GM18498 (cell line): ENCODE data around the gene NDUFAF2.
A peak's percentile ranks its signal among the peaks of the same experiment; 100 is the strongest.
"Not testable (repeated sequence)": the region's sequence is repeated elsewhere in the genome, so short reads cannot be mapped to it uniquely, and the experiment has no call there.

ENCODE experiments used
- ATAC-seq: cut with Tn5 transposase; IDR thresholded peaks from one replicate; pipeline ENCODE4 v1.9.1; 2021; ENCODE audit warnings: mild to moderate bottlenecking, moderate library complexity; ENCODE audit not compliant: unreplicated experiment

The NDUFAF2 gene

DNA sequence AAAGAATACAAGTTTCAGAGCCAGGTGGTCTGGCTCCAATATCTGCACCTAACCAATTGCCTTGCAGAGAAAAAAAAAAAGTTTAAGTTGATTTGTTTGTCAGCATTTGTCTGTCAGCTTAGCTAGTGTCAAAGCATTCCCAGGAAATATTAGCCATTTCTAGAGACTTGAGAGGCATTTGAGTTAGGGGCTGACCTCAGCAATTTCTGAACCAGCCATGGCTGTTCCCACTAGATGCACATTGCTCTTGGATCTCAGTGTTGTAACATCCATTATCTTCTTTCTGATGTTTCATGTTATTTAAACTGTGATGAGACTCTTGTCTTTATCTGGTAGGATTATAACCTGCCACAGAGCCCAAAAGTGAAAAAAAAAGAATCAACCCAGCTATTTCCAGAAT, 102.3 kb downstream of the NDUFAF2 start:
- no peak for ATAC-seq

DNA sequence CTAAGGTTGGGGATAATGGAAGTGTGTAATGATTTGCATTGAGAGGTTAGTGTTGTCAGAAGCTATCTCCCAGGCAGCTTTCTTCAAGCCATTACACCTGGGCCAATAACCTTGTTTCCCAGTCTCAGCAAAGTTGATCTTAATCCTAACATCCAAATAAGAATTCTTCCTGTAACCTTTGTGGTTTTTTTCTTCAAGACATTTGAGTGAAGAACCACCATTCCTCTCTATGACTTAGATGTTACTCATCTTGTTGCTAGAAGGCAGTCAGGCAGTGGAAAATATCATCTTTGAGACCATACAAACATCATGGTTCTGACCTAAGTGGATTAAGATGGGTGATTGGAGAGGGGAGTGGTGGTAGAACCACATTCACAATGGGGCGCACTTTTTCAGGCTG, 103.5 kb downstream of the NDUFAF2 start:
- ATAC-seq, result no peak

DNA sequence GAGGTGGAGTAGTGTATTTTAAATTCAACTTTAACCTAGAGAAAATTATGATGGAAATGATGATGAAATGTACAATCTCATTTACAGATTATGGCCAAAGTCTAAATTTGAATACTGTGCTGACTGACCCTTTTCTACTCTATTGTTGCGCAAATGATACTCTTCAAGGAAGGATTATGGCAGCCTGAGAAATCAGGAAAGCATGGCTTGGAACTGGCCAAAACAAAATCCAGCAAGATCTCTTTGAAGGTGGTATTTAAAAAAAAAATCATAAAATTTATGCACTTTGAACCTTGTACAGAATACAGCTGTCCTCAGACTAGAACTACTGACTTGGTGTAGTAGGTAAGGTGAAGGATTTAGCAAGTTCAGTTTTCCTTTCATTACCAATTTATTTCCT, 105.3 kb downstream of the NDUFAF2 start:
- ATAC-seq, result no peak

DNA sequence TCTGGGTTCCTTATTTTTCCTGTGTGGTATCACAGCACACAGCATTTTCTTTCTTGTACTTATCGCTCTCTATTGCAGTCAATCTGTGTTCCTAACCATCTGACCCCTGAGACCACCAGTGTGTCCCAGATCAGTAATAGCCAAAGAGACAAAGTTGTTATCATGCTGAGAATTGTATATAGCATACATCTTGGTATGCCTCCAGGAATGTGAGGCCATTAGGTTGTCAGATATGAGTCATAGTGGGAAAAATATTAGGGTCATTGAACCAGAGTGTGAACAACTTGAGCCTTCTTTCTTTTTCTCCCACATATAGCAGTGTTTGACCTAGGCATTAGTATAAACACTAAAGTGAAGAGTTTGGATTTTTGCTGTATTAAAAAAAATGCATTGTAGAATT, 106.3 kb downstream of the NDUFAF2 start:
- no peak for ATAC-seq

DNA sequence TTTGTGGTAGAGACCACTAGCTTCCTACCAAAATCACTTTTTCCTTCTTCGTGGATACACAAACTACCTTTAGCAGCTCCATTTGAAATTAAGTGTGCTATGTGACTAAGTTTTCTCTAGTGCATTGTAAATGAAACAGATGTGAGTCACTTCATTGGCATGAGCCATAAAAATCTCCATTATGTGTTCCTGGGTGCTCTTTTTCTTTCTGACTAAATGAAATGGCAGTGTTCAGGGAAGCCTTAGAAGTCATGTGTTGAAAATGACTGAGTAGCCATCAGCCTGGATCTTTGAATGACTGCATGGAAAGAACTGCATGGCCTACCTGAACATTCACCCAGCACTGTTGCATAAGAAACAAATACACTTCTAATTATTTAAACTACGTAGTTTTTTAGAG, 107.9 kb downstream of the NDUFAF2 start:
- no peak for ATAC-seq

DNA sequence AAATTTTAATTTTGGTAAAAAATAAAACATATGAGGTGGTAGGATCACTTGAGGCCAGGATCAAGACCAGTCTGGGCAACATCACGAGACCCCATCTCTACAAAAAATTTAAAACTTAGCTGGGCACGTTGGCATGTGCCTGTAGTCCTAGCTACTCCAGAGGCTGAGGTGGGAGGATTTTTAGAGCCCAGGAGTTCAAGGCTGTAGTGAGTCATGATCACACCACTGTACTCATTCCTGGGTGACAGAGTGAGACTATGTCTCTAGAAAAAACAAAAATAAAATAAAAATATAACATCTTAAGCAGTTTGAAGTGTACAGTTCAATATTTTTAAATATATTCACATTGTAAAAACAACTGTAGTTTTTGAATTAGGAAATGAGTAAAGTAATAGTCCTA, 108.9 kb downstream of the NDUFAF2 start:
- no peak for ATAC-seq

DNA sequence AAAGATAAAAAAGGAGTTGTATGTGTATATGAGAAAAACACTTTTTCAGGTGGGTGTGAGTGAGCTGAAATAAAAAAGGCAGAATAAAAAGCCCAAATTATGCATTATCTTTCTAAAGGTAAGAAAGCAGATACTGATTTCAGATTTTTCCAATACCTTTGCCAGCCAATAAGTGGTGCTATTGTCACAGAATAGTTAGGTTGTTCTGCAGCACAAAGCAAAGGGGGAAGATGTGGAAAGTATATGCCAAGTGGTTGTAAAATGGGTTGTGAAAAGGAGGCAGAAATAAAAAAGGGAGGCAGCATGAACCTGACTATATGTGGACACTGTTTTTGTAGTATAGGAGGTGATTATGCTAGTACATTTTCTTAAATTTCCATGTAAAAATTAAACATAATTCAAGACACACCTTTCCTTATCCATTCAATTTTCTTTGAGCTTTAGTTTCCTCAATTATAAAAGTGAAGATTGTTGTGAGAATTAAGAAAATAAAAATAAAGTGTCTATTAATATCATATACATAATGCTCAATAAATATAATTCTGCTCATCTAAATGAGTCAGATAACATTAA, 110.5 kb downstream of the NDUFAF2 start:
- peak; percentile 69 for ATAC-seq

DNA sequence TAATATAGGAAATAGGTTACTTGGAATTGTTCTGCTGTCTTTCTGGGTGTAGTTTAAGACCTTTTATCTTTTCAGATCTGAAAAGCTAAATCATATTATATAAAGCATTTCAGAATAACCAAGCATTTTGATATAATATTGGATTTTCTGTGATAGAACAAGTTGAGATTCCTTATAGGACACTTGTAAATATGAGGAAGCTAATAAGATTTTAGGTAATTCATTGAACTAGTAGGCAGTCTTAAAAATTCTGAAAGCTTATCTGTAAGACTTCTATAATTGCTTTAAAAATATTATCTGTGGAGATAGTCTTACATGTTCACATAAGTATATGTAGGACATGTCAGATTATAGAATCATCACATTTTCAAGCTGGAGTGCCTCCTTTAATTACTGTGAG, 114.5 kb downstream of the NDUFAF2 start:
- ATAC-seq, result no peak

DNA sequence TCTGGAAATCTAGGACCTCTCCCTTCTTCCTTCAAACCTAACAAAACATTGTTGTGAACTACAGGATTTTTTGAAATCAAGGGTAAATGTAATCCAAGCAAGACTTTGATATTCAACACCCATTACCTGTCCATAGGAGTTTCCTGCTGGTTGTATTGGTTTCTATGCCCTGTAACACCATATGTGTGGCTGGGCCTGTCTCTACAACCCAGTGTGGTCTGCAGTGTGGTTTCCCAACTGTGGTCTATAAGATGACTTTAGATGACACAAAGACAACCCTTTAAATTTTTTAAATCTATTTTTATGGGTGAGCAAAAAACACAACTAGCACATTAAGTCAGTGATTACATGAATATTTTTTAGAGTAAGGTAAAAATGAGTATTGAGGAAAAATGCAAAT, 124.1 kb downstream of the NDUFAF2 start:
- ATAC-seq, result no peak

DNA sequence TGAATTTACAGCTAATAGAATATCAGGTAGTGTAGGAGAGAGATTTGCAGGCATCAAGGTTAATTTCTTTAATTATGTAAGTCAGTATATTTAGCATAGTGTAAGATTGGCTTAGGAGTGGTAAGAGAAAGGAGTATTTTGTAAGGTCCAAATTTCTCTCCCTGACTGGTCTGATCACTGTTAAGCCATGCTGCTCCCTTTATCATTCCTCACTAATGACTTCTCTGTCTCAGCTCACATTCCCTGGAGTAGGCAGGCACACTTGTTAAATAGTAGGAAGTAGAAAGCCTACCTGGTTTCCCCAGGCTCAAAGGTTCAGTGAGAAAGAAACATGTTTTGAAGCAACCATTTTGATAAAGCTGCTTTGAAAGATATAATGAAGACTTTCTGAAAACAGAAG, 126.5 kb downstream of the NDUFAF2 start:
- ATAC-seq, result no peak

DNA sequence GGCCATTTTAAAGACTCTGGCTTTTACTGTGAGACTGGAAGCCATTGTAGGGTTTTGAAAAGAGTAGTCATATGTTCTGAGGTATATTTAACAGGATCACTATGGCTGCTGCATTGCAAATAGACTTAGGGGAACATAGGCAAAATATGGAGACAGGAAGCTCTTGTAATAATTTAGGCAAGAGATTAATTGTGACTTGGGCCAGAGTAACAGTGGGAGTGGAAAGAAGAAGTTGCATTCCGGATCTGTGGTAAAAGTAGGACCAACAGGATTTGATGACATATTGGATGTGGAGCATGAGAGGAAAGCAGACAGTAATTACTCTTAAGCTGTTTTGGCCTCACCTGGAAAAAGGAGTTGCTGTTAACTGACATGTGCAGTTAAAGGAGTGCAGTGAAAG, 131.6 kb downstream of the NDUFAF2 start:
- ATAC-seq, result no peak

DNA sequence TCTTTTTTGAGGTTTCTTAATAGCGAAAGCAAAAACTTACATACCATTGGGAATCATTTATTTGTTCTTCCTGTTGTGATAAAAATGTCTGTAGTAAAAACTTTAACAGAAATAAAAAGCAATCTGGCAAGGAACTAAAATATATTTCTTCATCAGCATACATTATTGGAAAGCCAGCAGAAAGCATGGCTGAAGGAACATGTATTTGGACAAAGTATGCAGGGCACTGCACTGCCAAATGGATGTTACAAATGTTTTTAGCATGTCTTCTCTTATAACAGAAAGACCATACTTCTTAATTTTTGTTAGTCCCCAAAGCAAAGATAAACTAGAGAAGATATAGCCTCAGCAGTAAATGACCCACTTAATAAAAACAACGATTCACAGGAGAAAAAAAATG, 136.7 kb downstream of the NDUFAF2 start:
- no peak for ATAC-seq

DNA sequence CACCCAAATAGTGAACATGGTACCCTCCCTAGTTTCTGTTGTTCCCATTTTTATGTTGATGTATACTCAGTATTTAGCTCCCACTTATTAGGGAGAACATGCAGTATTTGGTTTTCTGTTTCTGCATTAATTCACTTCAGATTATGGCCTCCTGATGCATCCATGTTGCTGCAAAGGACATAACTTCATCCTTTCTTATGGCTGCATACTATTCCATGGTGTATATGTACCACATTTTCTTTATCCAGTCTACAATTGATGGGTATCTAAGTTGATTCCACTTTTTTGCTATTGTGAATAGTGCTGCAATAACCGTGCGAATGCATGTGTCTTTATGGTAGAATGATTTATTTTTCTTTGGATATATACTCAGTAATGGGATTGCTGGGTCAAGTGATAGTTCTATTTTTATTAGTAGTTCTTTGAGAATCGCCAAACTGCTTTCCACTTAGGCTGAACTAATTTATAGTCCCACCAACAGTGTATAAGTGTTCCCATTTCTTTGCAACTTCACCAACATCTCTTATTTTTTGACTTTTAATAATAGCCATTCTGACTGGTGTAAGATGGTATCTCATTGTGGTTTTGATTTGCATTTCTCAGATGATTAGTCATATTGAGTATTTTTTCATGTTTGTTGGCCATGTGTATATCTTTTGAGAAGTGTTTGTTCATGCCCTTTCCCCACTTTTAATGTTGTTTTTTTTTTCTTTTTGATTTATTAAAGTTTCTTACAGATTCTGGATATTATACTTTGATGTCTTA, 137.7 kb downstream of the NDUFAF2 start:
- no peak for ATAC-seq

DNA sequence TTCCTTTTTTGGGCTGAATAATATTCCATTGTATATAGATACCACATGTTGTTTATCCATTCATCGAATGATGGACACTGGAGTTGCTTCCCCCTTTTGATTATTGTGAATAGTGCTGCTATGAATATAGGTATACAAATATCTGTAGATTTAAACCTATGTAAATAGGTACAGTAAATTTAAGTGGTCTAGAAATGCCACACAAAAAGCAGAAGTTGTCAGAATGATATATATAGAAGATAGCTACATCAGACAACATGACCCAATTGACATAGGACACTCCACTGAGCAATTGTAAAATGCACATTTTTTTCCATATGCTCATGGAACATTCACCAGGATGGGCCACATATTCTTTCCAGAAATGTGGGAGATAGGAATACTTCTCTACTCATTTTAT, 139.7 kb downstream of the NDUFAF2 start:
- ATAC-seq, result no peak

DNA sequence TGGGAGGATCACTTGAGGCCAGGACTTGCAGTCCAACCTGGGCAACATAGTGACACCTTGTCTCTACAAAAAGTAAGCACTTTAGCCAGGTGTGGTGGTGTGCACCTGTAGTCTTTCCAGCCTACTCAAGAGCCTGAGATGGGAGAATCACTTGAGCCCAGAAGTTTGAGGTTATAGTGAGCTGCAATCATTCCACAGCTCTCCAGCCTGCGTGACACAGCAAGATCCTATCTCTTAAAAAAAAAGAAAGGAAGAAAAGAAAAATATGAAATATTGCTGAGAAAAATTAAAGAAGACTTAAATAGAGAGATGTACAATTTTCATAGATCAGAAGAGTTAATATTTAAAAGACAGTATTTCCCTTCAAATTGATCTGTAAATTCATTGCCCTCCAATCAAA, 140.9 kb downstream of the NDUFAF2 start:
- no peak for ATAC-seq

DNA sequence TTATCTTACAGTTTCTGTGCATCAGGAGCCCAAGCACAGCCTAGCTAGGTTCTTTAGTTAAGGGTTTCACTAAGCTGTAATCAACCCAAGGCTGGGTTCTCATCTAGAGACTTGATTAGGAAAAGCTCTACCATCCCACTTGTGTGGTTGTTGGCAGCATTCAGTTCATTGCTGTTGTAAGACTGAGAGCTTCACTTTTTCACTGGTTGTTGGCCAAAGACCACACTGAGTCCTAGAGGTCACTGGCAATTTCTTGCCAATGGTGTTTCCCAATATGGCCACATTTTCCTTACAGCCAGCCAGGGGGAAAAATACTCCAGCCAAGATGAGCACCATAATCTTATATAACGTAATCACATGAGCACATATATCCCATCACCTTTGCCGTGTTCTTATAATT, 142.9 kb downstream of the NDUFAF2 start:
- ATAC-seq, result no peak

DNA sequence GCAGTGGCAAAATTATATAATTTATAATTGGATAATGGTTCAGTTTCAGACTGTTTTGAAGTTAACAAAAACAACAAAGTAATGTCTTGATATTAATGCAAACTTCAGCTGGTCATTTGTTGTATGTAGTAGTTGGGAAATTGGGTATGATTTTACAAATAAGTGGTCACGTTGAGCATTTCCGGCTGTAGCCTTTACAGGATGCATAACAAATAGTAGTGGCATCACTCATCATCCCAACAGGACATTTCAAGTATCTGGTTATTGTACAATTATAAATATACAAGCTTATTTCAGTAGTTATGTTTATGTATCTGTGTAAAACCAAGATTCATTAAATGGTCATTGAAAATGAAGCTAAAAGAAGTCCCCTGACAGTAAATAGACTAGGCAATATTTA, 144.3 kb downstream of the NDUFAF2 start:
- ATAC-seq, result no peak

DNA sequence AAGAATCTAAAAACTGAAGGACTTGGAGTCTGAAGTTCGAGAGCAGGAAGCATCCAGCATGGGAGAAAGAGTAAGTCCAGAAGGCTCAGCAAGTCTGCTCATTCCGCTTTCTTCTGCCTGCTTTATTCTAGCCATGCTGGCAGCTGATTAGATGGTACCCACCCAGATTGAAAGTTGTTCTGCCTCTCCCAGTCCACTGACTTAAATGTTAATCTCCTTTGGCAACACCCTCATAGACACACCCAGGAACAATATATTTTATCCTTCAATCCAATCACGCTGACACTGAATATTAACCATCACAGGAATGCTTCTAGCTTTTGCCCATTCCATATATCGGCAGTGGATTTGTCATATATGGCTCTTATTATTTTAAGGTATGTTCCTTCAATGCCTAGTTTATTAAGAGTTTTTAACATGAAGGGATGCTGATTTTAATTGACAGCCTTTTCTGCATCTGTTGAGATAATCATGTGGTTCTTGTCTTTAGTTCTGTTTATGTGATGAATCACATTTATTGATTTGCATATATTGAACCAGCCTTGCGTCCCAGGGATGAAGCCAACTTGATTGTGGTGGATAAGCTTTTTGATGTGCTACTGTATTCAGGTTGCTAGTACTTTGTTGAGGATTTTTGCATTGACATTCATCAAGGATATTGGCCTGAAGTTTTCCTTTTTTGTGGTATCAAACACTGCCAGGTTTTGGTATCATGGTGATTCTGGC, 148.2 kb downstream of the NDUFAF2 start:
- not testable (repeated sequence) for ATAC-seq

DNA sequence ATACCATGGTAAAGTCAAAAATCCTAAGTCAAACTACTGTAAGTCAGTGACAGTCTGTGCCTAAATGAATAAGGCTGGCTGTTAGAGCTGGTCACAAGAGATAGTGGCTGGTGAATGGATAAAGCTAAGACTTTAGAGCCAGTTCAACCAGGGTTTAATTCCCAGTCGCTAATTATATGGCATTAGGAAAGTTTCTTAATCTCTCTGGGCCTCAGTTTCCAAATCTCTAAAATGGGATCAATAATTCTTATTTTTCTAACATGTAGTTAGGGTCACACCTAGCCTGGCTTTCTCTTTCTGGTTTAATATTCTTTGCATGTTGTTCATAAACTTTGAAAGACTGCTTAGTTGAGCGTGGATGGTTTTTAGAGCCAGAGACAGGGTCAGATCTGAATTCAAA, 152.5 kb downstream of the NDUFAF2 start:
- no peak for ATAC-seq

DNA sequence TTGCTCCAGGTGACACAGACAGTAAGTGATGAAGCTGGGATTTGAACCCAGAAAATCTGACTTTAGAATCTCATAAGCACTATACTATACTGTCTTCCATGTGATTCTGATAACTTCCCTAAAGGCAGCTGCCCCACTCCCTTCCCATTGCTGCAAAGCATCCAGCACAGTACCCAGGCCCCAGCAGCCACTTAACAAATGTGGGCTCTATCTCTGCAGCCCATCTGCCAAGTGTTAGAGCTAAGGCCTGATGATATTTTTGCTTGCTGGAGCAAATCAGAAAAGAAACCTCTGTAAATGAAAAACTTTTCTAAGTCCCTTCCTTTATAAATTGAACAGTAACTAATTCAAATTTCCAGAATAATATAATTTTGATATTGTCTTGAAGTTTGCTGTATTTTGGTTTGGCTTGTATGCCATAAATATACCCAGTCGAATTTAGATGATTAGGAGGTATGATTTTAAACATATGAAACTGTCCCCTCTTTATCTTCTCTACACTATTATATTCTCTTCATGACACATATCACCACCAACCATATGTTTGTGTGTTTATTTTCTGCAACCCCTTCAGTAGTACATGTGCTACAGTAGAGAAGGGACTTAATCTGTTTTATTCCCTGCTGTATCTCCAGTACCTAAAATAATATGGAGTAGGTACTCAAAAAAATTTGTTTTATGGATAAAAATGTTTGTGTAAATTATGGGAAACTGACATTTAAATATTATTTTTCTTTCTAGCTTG, 153.4 kb downstream of the NDUFAF2 start:
- ATAC-seq, result no peak

DNA sequence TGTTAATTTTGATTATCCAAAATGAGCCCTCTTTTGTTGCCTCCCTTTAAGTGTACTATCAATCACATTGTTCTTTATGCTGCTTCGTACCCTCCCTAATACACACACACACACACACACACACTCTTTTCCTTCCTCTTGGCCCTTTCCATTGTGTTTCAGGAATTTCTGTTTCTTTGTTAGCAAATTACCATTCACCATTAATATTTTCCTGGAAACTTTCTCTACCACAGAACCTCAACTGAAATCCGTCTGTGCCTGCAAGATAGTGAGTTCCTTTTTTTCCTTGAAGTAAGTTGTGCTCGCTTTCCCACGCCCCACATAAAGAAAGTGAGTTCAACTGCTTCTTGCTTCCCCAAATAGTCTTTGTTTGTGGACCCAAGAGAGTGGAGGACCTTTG, 155.4 kb downstream of the NDUFAF2 start:
- ATAC-seq, result no peak

DNA sequence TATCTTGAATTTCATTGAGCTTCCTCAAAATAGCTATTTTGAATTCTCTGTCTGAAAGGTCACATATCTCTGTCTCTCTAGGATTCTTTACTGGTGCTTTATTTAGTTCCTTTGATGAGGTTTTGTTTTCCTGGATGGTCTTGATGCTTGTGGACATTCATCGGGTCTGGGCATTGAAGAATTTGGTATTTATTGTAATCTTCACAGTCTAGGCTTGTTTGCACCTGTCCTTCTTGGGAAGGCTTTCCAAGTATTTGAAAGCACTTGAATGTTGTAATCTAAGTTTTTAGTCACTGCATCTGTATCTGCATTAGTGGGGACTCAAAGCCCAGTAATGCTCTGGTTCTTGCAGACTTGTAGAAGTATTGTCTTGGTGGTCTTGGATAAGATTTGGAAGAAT, 169.4 kb downstream of the NDUFAF2 start:
- no peak for ATAC-seq
